Gastrocnemius medialis (tissue), 4 donors: ENCODE results near the gene RCAN2. TPM values are rescaled to one million over a fixed set of nuclear protein-coding genes. Genes with fewer than 3 reads are reported as not detected.

Experiments
- ATAC-seq, 2 donors: fragments of 150-250 bp; one replicate each; pipeline ENCODE4 v1.9.1; 2016
- DNase-seq, 2 donors: peaks; one replicate each; pipeline ENCODE4 v3.0.0-alpha.2; 2019
- H3K27ac ChIP-seq, 4 donors: fragments of 200-600 bp; sonication (generic); 1 replicate in 1 of 4; 2 replicates in 3 of 4; pipeline ENCODE4 v1.5.1; 2016 to 2018; ENCODE audit warnings: mild to moderate bottlenecking in 2 of 4, moderate library complexity in 1 of 4
- H3K27me3 ChIP-seq, 3 donors: fragments of 200-600 bp; sonication (generic) in 2 of 3; 1 replicate in 1 of 3; 2 replicates in 2 of 3; pipeline versions ENCODE4 v1.5.1 to v1.6.0; 2016 to 2019; ENCODE audit warnings: mild to moderate bottlenecking in 1 of 3, moderate library complexity in 1 of 3
- H3K36me3 ChIP-seq, 2 donors: fragments of 200-600 bp; sonication (generic) in 1 of 2; one replicate each; pipeline ENCODE4 v1.5.1; 2017 to 2018
- H3K4me1 ChIP-seq, 2 donors: fragments of 200-600 bp; sonication (generic) in 1 of 2; one replicate each; pipeline ENCODE4 v1.5.1; 2016 to 2017; ENCODE audit warnings: mild to moderate bottlenecking in 2 of 2
- H3K4me3 ChIP-seq, 4 donors: fragments of 200-600 bp; sonication (generic) in 3 of 4; 1 replicate in 1 of 4; 2 replicates in 3 of 4; pipeline ENCODE4 v1.5.1; 2016 to 2019; ENCODE audit warnings: mild to moderate bottlenecking in 2 of 4
- H3K9me3 ChIP-seq, 3 donors: fragments of 200-600 bp; sonication (generic) in 2 of 3; 1 replicate in 1 of 3; 2 replicates in 2 of 3; pipeline ENCODE4 v1.5.1; 2016 to 2019
- POLR2A ChIP-seq, 2 donors: fragments of 450-650 bp; IDR thresholded peaks; one replicate each; pipeline ENCODE4 v1.6.1; 2017; ENCODE audit warnings: antibody characterized with exemption in 2 of 2, mild to moderate bottlenecking in 2 of 2, moderate library complexity in 2 of 2
- in situ Hi-C, 4 donors: fragments of 200-750 bp; cut with MboI; loops; one replicate each; pipeline versions ENCODE4 v1.15.0 to v1.8.0; 2017; ENCODE audit warnings: low sequenced_read_pairs in 4 of 4
- intact Hi-C: fragments of 100-400 bp; cut with DNase I; formaldehyde crosslinking; loops from one replicate; pipeline ENCODE4 v1.15.1; 2023; ENCODE audit warnings: low total_unique reads
- total RNA-seq, 4 donors: library from RNA; depleted of rRNA; stranded (reverse); fragments of >200 nt; gene quantifications; one replicate each; pipeline versions ENCODE4 v1.1.0 to v1.2.3, GENCODE V29; 2016
- TF ChIP-seq, protein P1 (sequence below), 5 experiments: fragments of 450-650 bp in 3 of 5; fragments of 200-600 bp in 2 of 5; sonication (generic) in 2 of 5; IDR thresholded peaks in 4 of 5; conservative IDR thresholded peaks in 1 of 5; 1 replicate in 4 of 5; 2 replicates in 1 of 5; pipeline ENCODE4 v1.5.1; 2016 to 2019; ENCODE audit warnings: antibody characterized with exemption in 5 of 5, mild to moderate bottlenecking in 3 of 5, moderate library complexity in 3 of 5

RCAN2 gene
- total RNA-seq, 4 donors from 2014 or later: 26.2 to 88.8 (median 43.2) TPM

DNA sequence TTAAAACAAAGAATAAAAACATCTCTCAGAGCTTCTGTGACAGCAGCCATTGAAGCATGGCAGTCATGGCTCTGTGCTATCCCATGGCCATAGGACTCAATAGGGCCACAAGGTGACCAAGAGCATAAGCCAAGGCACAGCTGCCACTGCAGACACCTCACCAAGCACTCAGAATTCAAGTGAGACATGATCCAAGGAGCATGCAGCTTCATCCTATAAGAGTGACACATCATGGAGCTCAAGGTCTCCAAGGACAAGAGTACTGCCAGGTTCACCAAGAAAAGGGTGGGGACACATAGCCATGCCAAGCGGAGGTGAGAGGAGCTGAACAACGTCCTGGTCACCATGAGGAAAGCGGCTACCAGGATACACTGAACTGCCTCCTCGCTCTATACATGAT is 53.0 kb downstream of the RCAN2 start:
- intact Hi-C loops: loop anchor here (5.0 kb wide), 2 partner anchors 54 to 214 kb away; partner anchors contain the start of genes CYP39A1, RCAN2 and SLC25A27

DNA sequence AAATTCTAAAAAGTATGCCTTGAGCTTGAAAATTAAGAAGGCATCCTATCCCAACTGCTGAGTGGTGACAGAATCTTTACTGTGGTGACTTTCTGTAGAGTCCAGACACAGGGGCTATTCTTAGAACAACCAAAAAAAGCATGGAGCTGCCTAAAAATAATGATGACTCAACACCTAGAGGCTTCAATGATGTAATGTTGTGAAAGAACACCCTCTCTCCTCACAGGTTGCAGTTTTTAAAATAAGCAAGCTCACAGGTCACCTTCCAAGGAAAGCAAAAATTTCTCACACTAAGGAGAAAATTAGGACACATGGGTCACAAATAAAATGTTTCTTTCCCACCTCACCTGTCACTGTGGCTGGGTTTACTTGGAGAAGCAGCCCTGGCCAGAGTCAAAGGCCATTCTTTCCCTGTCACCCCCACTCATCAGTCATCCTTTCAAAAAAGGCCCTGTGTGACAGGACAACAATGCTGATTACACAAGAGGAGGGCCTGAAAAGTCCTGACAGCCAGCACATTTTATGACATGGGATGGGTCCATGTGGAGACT is 53.5 kb downstream of the RCAN2 start:
- Histone ChIP-seq H3K27ac (peak overlapping the region; percentile 81 to 92 (median 87)), H3K4me1 (peaks cover 59 to 61% of the 10 kb centered on the region in 2 donors)
- in situ Hi-C loops: no loop called here

More for the DNA sequence above, 53.0 kb downstream of the RCAN2 start:
- Histone ChIP-seq H3K4me3 (no peak overlapping the region), H3K36me3 (no peaks in the 10 kb centered on the region), H3K9me3 (no peaks in the 10 kb centered on the region), H3K27me3 (no peaks in the 10 kb centered on the region), H3K4me1 (peaks cover 64 to 66% of the 10 kb centered on the region in 2 donors), H3K27ac (peak overlapping the region; percentile 81 to 92 (median 87))
- TF ChIP-seq POLR2A (IDR thresholded peaks at IDR 0.05): no peak
- TF ChIP-seq, protein P1, sequence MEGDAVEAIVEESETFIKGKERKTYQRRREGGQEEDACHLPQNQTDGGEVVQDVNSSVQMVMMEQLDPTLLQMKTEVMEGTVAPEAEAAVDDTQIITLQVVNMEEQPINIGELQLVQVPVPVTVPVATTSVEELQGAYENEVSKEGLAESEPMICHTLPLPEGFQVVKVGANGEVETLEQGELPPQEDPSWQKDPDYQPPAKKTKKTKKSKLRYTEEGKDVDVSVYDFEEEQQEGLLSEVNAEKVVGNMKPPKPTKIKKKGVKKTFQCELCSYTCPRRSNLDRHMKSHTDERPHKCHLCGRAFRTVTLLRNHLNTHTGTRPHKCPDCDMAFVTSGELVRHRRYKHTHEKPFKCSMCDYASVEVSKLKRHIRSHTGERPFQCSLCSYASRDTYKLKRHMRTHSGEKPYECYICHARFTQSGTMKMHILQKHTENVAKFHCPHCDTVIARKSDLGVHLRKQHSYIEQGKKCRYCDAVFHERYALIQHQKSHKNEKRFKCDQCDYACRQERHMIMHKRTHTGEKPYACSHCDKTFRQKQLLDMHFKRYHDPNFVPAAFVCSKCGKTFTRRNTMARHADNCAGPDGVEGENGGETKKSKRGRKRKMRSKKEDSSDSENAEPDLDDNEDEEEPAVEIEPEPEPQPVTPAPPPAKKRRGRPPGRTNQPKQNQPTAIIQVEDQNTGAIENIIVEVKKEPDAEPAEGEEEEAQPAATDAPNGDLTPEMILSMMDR (IDR thresholded peaks at IDR 0.05 in 4 of 5, conservative IDR thresholded peaks at IDR 0.05 in 1 of 5): no peak
- DNase-seq (peak; percentile 16 to 73), ATAC-seq (peak in 1 of 2 donors; percentile 73)
- in situ Hi-C loops: no loop called here

DNA sequence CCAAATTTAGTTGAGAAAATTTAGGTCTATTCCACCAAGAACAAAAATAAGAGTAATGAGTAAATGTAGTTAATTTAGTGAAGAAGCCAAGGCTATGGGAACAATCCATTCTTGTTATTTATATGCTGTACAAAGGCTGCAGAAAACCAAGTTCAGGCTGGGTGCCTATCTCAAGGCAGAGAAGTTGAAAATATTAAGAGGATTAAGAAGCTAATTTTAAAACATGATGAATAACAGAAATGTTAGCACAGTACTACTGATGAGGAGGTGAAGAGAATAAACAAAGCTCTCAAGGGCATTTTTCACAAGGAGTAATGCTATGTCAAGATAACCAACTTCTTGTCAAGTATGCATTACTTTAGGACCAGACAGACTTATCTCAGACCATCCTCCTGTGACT is 68.6 kb downstream of the RCAN2 start:
- in situ Hi-C loops: loop anchor here (5.0 to 25.0 kb wide), 6 partner anchors 72 to 485 kb away; partner anchors contain the start of gene RCAN2 (in 1 of the 4)
- intact Hi-C loops: no loop called here
- ATAC-seq (peak; percentile 31 to 33), DNase-seq (no peak)
- no peak for TF ChIP-seq POLR2A (IDR thresholded peaks at IDR 0.05)
- TF ChIP-seq, protein P1 (IDR thresholded peaks at IDR 0.05 in 4 of 5, conservative IDR thresholded peaks at IDR 0.05 in 1 of 5): no peak
- no peaks in the 10 kb centered on the region for H3K36me3 ChIP-seq
- peak overlapping the region; percentile 25 to 65 (median 55) for H3K27ac ChIP-seq
- no peaks in the 10 kb centered on the region for H3K9me3 ChIP-seq
- H3K27me3 ChIP-seq: no peaks in the 10 kb centered on the region
- H3K4me3 ChIP-seq: no peak overlapping the region
- H3K4me1 ChIP-seq: peaks cover 15 to 48% of the 10 kb centered on the region in 2 donors

More for the DNA sequence above, 53.5 kb downstream of the RCAN2 start:
- ATAC-seq (peak; percentile 91 to 95), DNase-seq (peak; percentile 58 to 72)
- Histone ChIP-seq H3K9me3 (no peaks in the 10 kb centered on the region), H3K36me3 (no peaks in the 10 kb centered on the region), H3K4me3 (no peak overlapping the region), H3K27me3 (no peaks in the 10 kb centered on the region)
- TF ChIP-seq, protein P1 (IDR thresholded peaks at IDR 0.05 in 4 of 5, conservative IDR thresholded peaks at IDR 0.05 in 1 of 5): no peak
- peak; percentile 33 to 70 for TF ChIP-seq POLR2A (IDR thresholded peaks at IDR 0.05)
- intact Hi-C loops: loop anchor here (5.0 kb wide), 2 partner anchors 55 to 215 kb away; partner anchors contain the start of genes CYP39A1, RCAN2 and SLC25A27

DNA sequence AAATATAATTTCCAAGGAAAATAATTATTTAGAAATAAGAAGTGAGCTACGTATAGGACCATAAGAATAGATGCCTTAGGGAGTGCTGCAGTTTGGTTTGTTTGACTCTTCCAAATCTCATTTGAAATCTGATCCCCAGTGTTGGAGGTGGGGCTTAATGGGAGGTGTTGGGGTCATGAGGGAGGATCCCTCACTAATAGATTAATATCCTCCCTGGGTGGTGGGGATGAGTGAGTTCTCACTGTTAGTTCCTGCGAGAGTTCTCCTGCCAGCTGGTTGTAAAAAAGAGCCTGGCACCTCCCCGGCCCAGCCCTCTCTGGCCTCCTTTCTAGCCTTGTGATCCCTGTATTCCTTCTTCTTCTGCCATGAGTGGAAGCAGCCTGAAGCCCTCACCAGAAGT is 69.3 kb downstream of the RCAN2 start:
- in situ Hi-C loops: loop anchor here (5.0 to 25.0 kb wide), 6 partner anchors 73 to 485 kb away; partner anchors contain the start of gene RCAN2 (in 1 of the 4)
- no peak overlapping the region for H3K4me3 ChIP-seq
- peak in 1 of 2 donors; percentile 39 for DNase-seq
- peaks cover 15 to 48% of the 10 kb centered on the region in 2 donors for H3K4me1 ChIP-seq
- intact Hi-C loops: no loop called here
- peak; percentile 23 to 31 for ATAC-seq
- H3K27ac ChIP-seq: peak overlapping the region; percentile 25 to 65 (median 55)
- H3K9me3 ChIP-seq: no peaks in the 10 kb centered on the region
- H3K27me3 ChIP-seq: no peaks in the 10 kb centered on the region
- TF ChIP-seq POLR2A (IDR thresholded peaks at IDR 0.05): no peak
- TF ChIP-seq, protein P1 (IDR thresholded peaks at IDR 0.05 in 4 of 5, conservative IDR thresholded peaks at IDR 0.05 in 1 of 5): no peak
- H3K36me3 ChIP-seq: no peaks in the 10 kb centered on the region
